RPMI8226 (cell line): Measurements from ENCODE around the gene ZBTB16.

Source experiments
- DNase-seq: peaks from one replicate; pipeline ENCODE4 v3.0.0-alpha.2; 2015

ZBTB16 gene

DNA sequence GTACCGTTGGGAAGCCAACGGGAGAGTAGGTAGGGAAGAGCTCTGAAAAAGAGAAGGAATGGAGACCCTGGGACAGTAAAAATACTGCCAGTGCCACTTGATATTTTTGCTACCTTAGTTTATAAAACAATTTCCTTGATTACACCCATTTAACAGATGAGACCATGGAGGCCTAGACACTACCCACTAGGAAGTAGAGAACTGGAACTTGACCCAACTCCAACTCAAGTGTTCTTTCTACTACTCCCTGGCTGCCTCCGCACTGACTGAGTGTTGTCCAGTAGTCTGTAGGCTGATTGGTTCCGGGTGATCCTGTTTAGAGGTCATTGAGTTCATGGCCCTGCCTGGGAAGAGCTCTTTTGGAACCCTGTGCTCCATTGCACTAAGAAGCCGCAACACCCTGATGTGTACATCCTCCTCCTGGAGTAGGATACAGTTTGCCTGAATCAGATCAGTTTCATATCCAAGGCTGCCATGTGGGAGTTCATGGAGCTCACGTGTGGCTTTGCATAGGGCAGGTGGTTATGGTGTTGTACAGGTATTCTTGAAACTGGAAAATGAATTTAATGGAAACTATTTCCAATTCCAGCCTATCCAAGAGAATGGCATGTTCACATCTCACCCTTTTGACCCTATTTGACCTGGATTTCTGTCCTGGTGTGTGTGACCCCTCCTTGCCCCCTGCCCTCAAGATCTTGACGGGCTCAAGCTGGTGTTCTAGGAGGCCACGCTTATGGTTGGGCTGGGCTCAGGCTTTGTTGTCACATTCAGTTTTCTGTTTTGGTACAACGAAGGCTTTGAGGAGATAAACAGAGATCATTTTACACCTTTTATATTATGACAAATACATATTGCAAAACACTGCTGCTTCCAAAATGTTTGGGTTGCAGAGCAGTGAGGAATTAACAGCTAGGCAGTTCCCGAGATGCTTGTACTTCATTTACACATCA lies 134.5 kb downstream of the ZBTB16 start:
- DNase-seq: no peak

- no peak for DNase-seq
Measured at GRCh38 chr11:114194702-114195101, 135.2 kb downstream of the ZBTB16 start.

DNA sequence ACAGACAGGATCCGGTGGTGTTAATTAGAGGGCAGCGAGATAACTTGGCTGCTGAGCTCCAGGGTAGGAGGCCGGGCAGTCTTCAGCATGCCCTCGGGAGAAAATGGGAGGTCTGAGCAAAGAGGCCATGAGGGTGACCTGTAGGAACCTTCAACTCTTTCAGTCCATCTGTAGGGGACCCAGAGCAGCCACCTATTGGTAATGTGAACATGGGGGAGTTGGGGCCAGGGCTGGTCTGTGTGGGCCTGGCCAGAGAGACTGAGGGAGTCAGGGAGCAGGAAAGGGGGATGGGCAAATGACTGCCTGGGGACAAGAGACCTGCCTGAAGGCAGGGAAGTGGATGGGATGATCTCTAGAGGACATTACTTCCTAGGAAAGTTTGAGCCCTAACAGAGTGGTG lies 135.6 kb downstream of the ZBTB16 start:
- DNase-seq: no peak

- DNase-seq: peak; percentile 18
Measured at GRCh38 chr11:114195981-114196731, 136.6 kb downstream of the ZBTB16 start.

- DNase-seq: no peak
Measured at GRCh38 chr11:114196997-114197703, 137.6 kb downstream of the ZBTB16 start.

GRCh38 chr11:114197799-114198500 lies 138.4 kb downstream of the ZBTB16 start:
- DNase-seq: no peak

DNA sequence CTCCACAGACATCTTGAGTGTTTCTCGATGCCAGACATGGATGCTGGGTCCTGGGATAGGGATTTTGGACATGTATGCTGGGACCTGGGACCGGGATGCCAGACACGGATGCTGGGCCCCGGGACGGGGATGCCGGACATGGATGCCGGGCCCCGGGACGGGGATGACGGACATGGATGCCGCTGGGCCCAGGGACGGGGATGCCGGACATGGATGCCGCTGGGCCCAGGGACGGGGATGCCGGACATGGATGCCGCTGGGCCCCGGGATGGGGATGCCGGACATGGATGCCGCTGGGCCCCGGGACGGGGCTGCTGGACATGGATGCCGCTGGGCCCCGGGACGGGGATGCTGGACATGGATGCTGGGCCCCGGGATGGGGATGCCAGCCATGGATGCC lies 139.5 kb downstream of the ZBTB16 start:
- DNase-seq: no peak

DNA sequence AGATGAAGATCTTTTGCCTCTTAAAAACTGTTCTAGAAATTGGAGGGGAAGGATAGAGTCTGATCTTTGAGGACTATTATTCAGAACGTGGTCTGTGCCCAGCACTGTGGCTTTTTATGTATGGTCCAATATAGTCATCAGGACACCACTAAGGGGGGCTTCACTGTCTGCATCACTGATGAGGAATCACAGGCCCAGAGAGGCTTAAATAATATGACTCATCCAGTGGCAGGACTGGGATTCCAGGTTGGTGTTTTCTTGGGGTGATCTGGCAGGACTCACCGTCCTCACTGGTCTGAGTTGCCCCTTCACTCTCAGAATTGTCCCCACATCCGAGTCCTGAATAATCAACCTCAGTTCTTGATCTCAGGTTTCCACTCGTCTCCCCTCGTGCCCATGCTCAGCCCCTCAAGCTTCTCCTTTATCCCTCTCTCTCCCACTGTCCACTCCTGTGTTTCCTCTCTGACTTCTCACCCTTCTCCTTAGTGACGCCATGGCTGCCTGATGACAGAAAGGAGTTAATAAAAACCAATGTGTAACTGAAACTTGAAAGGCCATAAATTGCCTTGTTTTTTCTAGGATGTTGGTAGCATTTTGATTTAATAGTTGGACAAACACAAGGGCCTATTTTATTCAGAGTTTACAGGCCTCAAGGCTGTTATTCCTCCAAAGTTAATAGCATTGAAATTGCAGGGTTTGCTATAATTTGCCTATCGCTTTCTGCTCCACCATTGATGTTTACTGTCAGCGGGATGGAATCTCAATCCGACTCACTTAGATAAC lies 141.0 kb downstream of the ZBTB16 start:
- no peak for DNase-seq

- no peak for DNase-seq
Measured at GRCh38 chr11:114201219-114201618, 141.7 kb downstream of the ZBTB16 start.

DNA sequence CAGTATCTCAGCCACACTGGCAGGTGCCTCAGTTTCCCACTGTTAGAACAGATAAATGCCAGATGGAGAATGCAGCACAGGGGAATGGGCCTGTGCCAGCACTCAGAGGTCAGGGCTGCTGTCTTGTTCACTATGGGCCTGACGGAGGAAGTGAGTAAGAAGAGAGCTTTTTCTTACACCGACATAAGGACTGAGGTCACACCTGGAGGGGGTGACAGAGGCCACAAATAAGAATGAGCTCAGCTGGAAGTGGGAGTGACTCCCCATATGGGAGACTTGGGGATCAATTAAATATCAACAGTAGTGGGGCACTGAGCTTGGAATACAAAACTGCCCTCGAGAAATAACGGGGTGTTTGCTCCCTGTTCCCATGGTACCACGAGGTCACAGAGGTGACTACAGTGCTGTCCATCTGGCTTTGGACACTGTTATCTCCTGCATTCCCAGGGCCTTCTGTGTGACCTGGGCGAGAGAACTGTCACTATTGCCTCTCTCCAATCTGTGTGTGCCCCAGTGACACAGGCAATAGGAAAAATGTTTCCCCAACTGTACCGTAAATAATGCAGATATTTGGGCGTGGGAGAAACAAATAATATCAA lies 142.6 kb downstream of the ZBTB16 start:
- no peak for DNase-seq

DNA sequence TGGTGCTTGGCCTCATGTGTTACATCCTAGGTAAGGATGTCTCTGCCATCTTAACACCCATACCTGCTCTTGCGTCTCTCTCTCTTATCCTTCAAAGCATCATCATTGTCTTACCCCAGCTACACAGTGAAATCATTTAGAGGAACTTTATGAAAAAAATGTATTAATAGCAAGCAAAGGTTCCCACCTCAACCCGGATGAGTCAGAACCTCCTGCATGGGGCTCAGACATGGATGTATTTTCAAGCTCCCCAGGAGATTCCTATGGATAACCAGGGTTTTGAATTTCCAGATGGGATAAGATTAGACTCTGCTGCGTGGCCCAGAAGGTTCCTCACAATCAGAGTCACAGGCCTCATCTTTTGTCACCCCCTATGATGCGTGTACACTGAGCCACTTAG lies 147.6 kb downstream of the ZBTB16 start:
- no peak for DNase-seq

DNA sequence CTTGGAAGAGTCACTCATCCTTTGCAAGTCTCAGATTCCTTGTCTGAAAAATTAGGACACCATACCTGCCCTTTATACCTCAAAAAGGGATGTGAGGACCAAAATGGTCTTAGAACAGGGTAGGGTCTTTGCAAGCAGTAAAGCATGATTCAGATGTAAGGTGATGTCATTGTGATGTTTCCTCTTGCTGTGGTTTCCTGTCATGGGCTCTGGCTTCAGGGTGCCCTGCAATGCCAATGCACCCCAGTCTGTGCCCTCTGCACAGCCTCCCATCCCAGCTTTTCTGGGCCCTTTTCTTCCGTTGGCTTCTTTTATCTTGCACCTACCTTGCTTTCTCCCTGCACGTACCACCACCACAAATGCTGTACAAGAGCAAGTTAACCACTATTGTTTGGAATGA lies 148.9 kb downstream of the ZBTB16 start:
- no peak for DNase-seq

GRCh38 chr11:114209343-114209742 lies 149.8 kb downstream of the ZBTB16 start:
- DNase-seq: no peak

DNA sequence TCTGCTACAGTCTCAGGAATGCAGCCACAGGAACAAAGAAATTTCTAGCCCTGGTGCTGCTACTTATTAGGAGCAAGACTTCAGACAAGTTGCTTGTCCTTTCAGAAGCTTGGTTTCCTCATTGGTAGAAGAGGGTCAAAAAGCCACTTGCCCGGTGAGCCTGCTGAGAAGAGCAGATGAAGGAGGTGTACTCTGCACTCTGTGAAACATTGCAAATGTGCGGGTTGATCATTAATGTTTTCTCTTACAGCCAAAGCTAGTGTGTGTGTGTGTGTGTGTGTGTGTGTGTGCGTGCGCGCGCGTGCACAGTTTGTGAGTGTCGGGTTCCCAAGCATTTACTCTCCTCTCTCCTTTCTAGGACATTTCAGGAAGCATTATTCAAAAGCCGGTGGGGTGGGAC lies 150.4 kb downstream of the ZBTB16 start:
- DNase-seq: no peak

DNA sequence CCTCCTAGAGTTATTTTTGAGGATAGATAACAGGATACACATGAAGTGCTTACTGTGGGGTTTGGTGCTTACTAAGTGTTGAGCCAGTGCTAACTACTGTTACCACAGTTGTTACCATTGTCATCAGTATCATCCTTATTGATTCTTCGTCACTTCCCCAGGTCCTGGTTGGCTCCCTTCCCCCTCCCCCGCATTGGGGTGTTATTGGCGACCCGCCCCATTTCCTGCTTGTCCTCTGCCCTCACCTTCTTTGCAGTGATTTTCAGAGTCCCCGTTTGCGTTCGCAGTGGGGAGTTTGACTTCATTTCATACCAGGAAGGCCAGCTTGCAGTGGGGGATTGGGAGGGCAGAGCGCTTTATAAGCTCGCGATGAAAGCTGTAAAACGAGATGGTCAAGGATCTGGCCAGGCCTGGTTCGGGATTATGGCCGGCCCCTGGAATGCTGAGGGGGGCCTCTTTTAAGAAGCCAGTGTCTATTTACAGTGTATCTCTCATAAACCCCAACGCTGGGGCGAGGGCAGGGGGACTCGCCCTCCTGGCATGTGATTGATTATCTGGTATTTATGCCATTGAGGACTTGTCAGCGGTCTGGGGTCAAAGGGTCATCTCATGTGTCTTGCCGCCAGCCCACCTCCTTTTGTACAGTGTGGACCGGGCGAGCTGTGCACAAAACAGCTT lies 152.1 kb downstream of the ZBTB16 start:
- no peak for DNase-seq

- no peak for DNase-seq
Measured at GRCh38 chr11:114213622-114214021, 154.1 kb downstream of the ZBTB16 start.

- DNase-seq: no peak
Measured at GRCh38 chr11:114215428-114215827, 155.9 kb downstream of the ZBTB16 start.

DNA sequence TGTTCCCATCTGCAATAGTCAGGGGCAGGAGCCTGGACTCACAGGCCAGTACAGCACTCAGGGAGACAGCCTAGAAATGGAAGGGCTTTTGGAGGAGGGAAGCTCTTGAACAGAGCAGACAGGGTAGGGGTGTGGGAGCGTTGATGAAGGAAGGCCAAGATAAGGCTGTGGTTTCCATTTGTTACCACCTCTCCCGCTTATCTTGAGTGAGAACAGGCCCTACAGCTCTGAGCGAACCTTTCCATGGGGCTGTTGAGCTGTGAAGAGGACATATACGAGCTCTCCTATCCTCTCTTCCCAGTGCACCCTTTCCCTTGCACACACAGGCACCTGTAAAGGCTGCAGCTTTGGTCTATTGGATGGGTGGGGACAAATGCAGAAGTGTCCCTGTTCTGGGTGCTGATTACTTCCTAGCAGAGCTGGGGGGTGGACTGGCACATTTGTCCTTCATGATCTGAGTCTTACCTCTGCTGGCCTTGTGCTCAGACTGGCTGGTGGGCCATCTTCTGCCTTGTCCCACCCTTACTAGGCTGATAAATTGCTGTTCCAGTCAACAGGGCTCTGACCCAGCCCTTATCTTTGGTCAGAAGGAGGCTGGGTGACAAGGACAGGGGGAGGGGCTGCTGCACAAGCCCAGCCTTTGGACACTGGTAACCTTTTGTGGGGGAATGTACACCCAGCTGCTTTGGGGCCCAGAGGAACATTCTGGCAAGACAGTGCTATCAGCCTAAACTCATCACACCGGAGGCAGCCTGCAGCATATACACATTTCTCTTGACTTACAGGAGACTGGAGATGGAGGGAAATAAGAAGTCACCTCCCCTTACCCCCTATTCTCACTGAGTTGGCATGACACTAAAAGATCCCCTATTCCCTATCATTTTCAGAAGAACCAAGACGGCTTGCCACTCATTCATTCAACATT lies 156.6 kb downstream of the ZBTB16 start:
- no peak for DNase-seq

DNA sequence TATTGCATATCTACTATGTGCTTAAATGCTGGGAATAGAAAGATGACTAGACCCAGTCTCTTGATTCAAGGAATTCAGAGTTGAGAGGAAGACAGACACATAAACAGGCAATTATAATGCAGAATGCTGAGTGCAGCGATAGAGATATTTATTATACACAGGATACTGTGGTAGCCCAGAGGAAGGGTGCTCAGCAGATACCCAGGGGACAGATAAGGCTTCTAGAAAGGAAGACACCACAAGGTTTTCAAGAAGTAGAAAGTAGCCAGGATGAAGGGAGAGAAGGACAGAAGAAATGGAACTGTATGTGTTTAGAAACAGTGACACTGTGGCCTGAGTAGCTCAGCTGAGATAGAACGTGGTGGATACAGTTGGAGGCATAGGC lies 157.3 kb downstream of the ZBTB16 start:
- DNase-seq: no peak

DNA sequence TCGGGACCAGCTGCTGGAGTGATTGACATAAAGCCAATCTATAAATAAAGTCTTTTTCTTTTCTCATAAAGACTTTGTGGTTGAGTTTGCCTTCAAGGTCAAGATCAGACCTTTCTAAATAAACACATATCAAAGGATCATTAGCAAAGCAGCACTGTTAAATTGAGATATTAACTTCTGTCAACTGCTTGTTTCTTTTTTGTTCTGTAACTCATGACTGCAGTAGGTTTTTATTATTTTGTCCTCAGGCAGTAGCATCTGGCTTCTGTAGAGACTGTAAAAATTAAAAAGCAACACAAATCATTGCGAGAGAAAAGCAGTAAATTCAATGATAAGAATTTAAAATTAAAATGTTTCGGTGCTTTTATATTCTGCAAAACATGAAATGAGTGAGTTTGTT lies 159.0 kb downstream of the ZBTB16 start:
- DNase-seq: no peak
